Measurements from ENCODE around the gene TMEM229A.
"Not testable (repeated sequence)": the region's sequence is repeated elsewhere in the genome, so short reads cannot be mapped to it uniquely, and the experiment has no call there.

The TMEM229A gene

GRCh38 chr7:124032369-124033094 is at the start of gene TMEM229A:
Gene TMEM229A (minus strand): TSS chr7:124033067. CDS start chr7:124033003, 64 bp downstream.
- no peak within 1 kb of the TSS for H3K27ac Mint-ChIP-seq
- H3K9me3 Mint-ChIP-seq, result no peaks in the 10 kb centered on the region
- no peaks in the 10 kb centered on the region for H3K36me3 Mint-ChIP-seq (ENCODE audit: low read depth)
- TF ChIP-seq, protein P1, sequence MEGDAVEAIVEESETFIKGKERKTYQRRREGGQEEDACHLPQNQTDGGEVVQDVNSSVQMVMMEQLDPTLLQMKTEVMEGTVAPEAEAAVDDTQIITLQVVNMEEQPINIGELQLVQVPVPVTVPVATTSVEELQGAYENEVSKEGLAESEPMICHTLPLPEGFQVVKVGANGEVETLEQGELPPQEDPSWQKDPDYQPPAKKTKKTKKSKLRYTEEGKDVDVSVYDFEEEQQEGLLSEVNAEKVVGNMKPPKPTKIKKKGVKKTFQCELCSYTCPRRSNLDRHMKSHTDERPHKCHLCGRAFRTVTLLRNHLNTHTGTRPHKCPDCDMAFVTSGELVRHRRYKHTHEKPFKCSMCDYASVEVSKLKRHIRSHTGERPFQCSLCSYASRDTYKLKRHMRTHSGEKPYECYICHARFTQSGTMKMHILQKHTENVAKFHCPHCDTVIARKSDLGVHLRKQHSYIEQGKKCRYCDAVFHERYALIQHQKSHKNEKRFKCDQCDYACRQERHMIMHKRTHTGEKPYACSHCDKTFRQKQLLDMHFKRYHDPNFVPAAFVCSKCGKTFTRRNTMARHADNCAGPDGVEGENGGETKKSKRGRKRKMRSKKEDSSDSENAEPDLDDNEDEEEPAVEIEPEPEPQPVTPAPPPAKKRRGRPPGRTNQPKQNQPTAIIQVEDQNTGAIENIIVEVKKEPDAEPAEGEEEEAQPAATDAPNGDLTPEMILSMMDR (IDR thresholded peaks at IDR 0.05; ENCODE audit: unreplicated experiment in 3 of 3), result no peak
- peaks cover 10% of the 10 kb centered on the region for H3K4me1 Mint-ChIP-seq
- peak within 1 kb of the TSS; percentile 89 to 91 (median 90) for H3K4me3 Mint-ChIP-seq
- peaks cover 84% of the 10 kb centered on the region for H3K27me3 Mint-ChIP-seq (ENCODE audit: low read depth)

DNA sequence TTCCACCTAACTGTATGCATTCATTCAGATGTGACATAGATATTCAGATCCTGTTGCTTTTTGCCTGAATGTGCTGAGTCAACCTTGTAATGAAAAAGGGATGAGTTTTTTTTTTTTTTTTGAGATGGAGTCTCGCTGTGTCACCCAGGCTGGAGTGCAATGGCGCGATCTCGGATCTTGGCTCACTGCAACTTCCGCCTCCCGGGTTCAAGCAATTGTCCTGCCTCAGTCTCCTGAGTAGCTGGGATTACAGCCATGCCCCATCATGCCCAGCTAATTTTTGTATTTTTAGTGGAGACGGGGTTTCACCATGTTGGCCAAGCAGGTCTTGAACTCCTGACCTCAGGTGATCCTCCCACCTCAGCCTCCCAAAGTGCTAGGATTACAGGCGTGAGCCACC is 49.4 kb upstream of the TMEM229A start:
- peaks cover 28% of the 10 kb centered on the region for H3K4me1 Mint-ChIP-seq
- not testable (repeated sequence) for H3K36me3 Mint-ChIP-seq (ENCODE audit: low read depth); H3K27me3 Mint-ChIP-seq (ENCODE audit: low read depth)

DNA sequence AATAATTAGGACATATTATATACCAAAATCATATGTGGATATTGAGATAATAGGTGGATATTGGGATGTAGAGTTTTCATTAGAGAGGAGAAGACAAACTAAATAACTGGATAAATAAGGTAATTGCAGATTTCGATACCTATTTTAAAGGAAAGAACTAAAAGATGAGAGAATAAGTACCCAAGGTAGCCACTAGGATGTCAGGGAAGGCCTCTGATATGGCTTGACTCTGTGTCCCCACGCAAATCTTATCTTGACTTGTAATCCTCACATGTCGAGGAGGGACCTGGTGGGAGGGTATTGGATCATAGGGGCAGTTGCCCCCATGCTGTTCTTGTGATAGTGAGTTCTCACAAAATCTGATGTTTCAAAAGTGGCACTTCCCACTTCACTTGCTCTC is 44.7 kb upstream of the TMEM229A start:
- Mint-ChIP-seq H3K27me3 (ENCODE audit: low read depth) (no peaks in the 10 kb centered on the region), H3K36me3 (ENCODE audit: low read depth) (no peaks in the 10 kb centered on the region), H3K27ac (no peak overlapping the region), H3K9me3 (no peaks in the 10 kb centered on the region), H3K4me1 (peaks cover 11% of the 10 kb centered on the region), H3K4me3 (no peak overlapping the region)
- TF ChIP-seq, protein P1 (IDR thresholded peaks at IDR 0.05; ENCODE audit: unreplicated experiment in 3 of 3), result no peak

More for the DNA sequence above, 49.4 kb upstream of the TMEM229A start:
- H3K4me3 Mint-ChIP-seq, H3K27ac Mint-ChIP-seq, H3K9me3 Mint-ChIP-seq: not testable (repeated sequence)

DNA sequence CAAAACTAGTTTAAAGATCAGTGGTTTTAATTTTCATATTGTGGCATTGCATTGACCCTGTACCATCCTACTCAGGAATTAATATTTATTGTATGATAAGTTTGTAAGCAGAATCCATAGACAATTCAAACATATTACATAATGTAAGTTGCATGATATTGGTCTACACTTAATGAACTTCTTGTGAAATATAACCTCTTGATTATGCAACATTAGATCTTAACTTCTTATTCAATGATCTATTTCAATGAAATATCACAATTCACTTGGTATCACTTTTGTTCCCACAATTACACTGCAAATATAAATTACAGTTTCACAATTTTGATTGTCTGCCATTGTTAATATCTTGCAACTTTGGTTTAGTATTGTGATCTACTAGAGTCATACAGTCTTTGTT is 44.0 kb upstream of the TMEM229A start:
- TF ChIP-seq, protein P1 (IDR thresholded peaks at IDR 0.05; ENCODE audit: unreplicated experiment in 3 of 3), result no peak
- Mint-ChIP-seq H3K9me3 (no peaks in the 10 kb centered on the region), H3K27me3 (ENCODE audit: low read depth) (no peaks in the 10 kb centered on the region), H3K36me3 (ENCODE audit: low read depth) (no peaks in the 10 kb centered on the region), H3K27ac (no peak overlapping the region), H3K4me1 (peaks cover 11% of the 10 kb centered on the region), H3K4me3 (no peak overlapping the region)

GRCh38 chr7:124074007-124074406 is 41.1 kb upstream of the TMEM229A start:
- H3K4me1 Mint-ChIP-seq, result peaks cover 11% of the 10 kb centered on the region
- H3K27me3 Mint-ChIP-seq (ENCODE audit: low read depth), result no peaks in the 10 kb centered on the region
- H3K9me3 Mint-ChIP-seq, result no peaks in the 10 kb centered on the region
- no peak overlapping the region for H3K4me3 Mint-ChIP-seq
- TF ChIP-seq, protein P1 (IDR thresholded peaks at IDR 0.05; ENCODE audit: unreplicated experiment in 3 of 3), result no peak
- peak overlapping the region in 2 of 3 experiments; percentile 14 to 25 for H3K27ac Mint-ChIP-seq
- H3K36me3 Mint-ChIP-seq (ENCODE audit: low read depth), result no peaks in the 10 kb centered on the region

GRCh38 chr7:124073310-124073645 is 40.4 kb upstream of the TMEM229A start:
- Mint-ChIP-seq H3K36me3 (ENCODE audit: low read depth) (no peaks in the 10 kb centered on the region), H3K27ac (peak overlapping the region in 1 of 3 experiments; percentile 9), H3K4me3 (no peak overlapping the region), H3K27me3 (ENCODE audit: low read depth) (no peaks in the 10 kb centered on the region), H3K9me3 (no peaks in the 10 kb centered on the region), H3K4me1 (peaks cover 11% of the 10 kb centered on the region)
- TF ChIP-seq, protein P1 (IDR thresholded peaks at IDR 0.05; ENCODE audit: unreplicated experiment in 3 of 3), result no peak
